Astrocyte (in vitro differentiated cells and primary cell): Measurements from ENCODE around the gene CAV1. TPM values are rescaled to one million over a fixed set of nuclear protein-coding genes. Genes with fewer than 3 reads are reported as not detected.

ENCODE experiments used
- DNase-seq: peaks from one replicate; pipeline ENCODE4 v3.0.0-alpha.2; 2010; ENCODE audit warnings: low read depth
- FAIRE-seq: peaks from 2 replicates; lab custom pipeline; 2011; peaks lifted over from hg19 to GRCh38; lab: Jason Lieb, UNC
- H2AFZ ChIP-seq: 2 replicates; pipeline ENCODE4 v1.6.0; 2012; ENCODE audit warnings: low read depth, low read length, inconsistent platforms
- H3K27ac ChIP-seq: 2 replicates; pipeline ENCODE4 v1.5.1; 2011; ENCODE audit warnings: low read depth, low read length, inconsistent platforms
- H3K27me3 ChIP-seq: 2 replicates; pipeline ENCODE4 v1.6.0; 2011; ENCODE audit warnings: low read length, inconsistent platforms; ENCODE audit not compliant: insufficient read depth
- H3K36me3 ChIP-seq: 2 replicates; pipeline ENCODE4 v1.5.1; 2011; ENCODE audit warnings: low read length, inconsistent platforms; ENCODE audit not compliant: insufficient read depth
- H3K4me1 ChIP-seq: 2 replicates; pipeline ENCODE4 v1.5.1; 2011; ENCODE audit warnings: low read length, inconsistent platforms; ENCODE audit not compliant: insufficient read depth
- H3K4me2 ChIP-seq: 2 replicates; pipeline ENCODE4 v1.6.0; 2012; ENCODE audit warnings: low read length, inconsistent platforms
- H3K4me3 ChIP-seq: 2 replicates; pipeline ENCODE4 v1.5.1; 2011; ENCODE audit warnings: low read depth, mild to moderate bottlenecking, low read length, inconsistent platforms; ENCODE audit not compliant: insufficient read depth
- H3K79me2 ChIP-seq: 2 replicates; pipeline ENCODE4 v1.6.0; 2012; ENCODE audit warnings: mild to moderate bottlenecking, low read length, inconsistent platforms; ENCODE audit not compliant: insufficient read depth
- H3K9ac ChIP-seq: 2 replicates; pipeline ENCODE4 v1.6.0; 2012; ENCODE audit warnings: mild to moderate bottlenecking, low read length, inconsistent platforms
- H3K9me3 ChIP-seq: 2 replicates; pipeline ENCODE4 v1.5.1; 2012; ENCODE audit warnings: low read depth, mild to moderate bottlenecking, low read length, inconsistent platforms; ENCODE audit not compliant: insufficient read depth
- H4K20me1 ChIP-seq: 2 replicates; pipeline ENCODE4 v1.6.0; 2012; ENCODE audit warnings: low read length, inconsistent platforms; ENCODE audit not compliant: insufficient read depth
- H3K27ac Mint-ChIP-seq: one replicate; pipeline ENCODE4 v1.8.0; 2021; ENCODE audit warnings: mild to moderate bottlenecking, mixed read lengths; ENCODE audit not compliant: unreplicated experiment
- H3K27me3 Mint-ChIP-seq: one replicate; pipeline ENCODE4 v1.8.0; 2021; ENCODE audit warnings: low read depth, mixed read lengths; ENCODE audit not compliant: unreplicated experiment
- H3K36me3 Mint-ChIP-seq: one replicate; pipeline ENCODE4 v1.8.0; 2021; ENCODE audit warnings: low read depth, mixed read lengths; ENCODE audit not compliant: unreplicated experiment
- H3K4me1 Mint-ChIP-seq: one replicate; pipeline ENCODE4 v1.8.0; 2021; ENCODE audit warnings: low read depth, mixed read lengths; ENCODE audit not compliant: unreplicated experiment
- H3K4me3 Mint-ChIP-seq: one replicate; pipeline ENCODE4 v1.8.0; 2021; ENCODE audit warnings: mild to moderate bottlenecking, moderate library complexity, mixed read lengths; ENCODE audit not compliant: unreplicated experiment
- H3K9me3 Mint-ChIP-seq: one replicate; pipeline ENCODE4 v1.8.0; 2021; ENCODE audit warnings: mild to moderate bottlenecking, mixed read lengths; ENCODE audit not compliant: unreplicated experiment
- CTCF ChIP-seq: IDR thresholded peaks from 2 replicates; pipeline ENCODE4 v1.5.1; 2011; ENCODE audit warnings: low read depth, mild to moderate bottlenecking, inconsistent platforms, low read length, moderate library complexity; ENCODE audit not compliant: insufficient read depth
- EZH2 ChIP-seq: IDR thresholded peaks from 2 replicates; pipeline ENCODE4 v1.6.1; 2012; ENCODE audit warnings: mild to moderate bottlenecking, low read length, inconsistent platforms; ENCODE audit not compliant: insufficient read depth
- total RNA-seq: library from RNA; stranded (reverse); gene quantifications from 2 replicates; pipeline ENCODE4 v1.2.1, GENCODE V29; 2021

The CAV1 gene
- total RNA-seq, 1 donor from 2014 or later: 472 TPM

GRCh38 chr7:116554436-116554835 lies 29.6 kb downstream of the CAV1 start:
- Histone ChIP-seq H3K4me3 (no peak overlapping the region), H3K9me3 (no peaks in the 10 kb centered on the region), H3K27ac (no peak overlapping the region), H3K9ac (no peak overlapping the region), H4K20me1 (peaks cover 43% of the 10 kb centered on the region), H3K79me2 (peaks cover 83% of the 10 kb centered on the region), H3K4me2 (no peak overlapping the region), H3K4me1 (peaks cover 3% of the 10 kb centered on the region), H2AFZ (no peak overlapping the region), H3K36me3 (peaks cover 55% of the 10 kb centered on the region), H3K27me3 (no peaks in the 10 kb centered on the region)
- H3K4me1 Mint-ChIP-seq: peaks cover 19% of the 10 kb centered on the region
- peaks cover 16% of the 10 kb centered on the region for H3K36me3 Mint-ChIP-seq
- TF ChIP-seq EZH2 (no peak), CTCF (no peak)
- no peaks in the 10 kb centered on the region for H3K9me3 Mint-ChIP-seq
- H3K27me3 Mint-ChIP-seq: no peaks in the 10 kb centered on the region
- no peak overlapping the region for H3K4me3 Mint-ChIP-seq
- FAIRE-seq (no peak), DNase-seq (no peak)
- H3K27ac Mint-ChIP-seq: peak overlapping the region; percentile 65

GRCh38 chr7:116554911-116555310 lies 30.1 kb downstream of the CAV1 start:
- H3K4me3 ChIP-seq: no peak overlapping the region
- Mint-ChIP-seq H3K27ac (peak overlapping the region; percentile 65), H3K4me3 (no peak overlapping the region), H3K4me1 (peaks cover 21% of the 10 kb centered on the region), H3K9me3 (no peaks in the 10 kb centered on the region), H3K27me3 (no peaks in the 10 kb centered on the region), H3K36me3 (peaks cover 19% of the 10 kb centered on the region)
- TF ChIP-seq CTCF (no peak), EZH2 (no peak)
- H3K9ac ChIP-seq: no peak overlapping the region
- no peak for DNase-seq
- no peaks in the 10 kb centered on the region for H3K9me3 ChIP-seq
- peaks cover 39% of the 10 kb centered on the region for H4K20me1 ChIP-seq
- H3K79me2 ChIP-seq: peaks cover 78% of the 10 kb centered on the region
- H3K36me3 ChIP-seq: peaks cover 57% of the 10 kb centered on the region
- no peak for FAIRE-seq
- no peak overlapping the region for H3K4me2 ChIP-seq
- no peak overlapping the region for H2AFZ ChIP-seq
- H3K4me1 ChIP-seq: peaks cover 6% of the 10 kb centered on the region
- H3K27ac ChIP-seq: no peak overlapping the region
- H3K27me3 ChIP-seq: no peaks in the 10 kb centered on the region

GRCh38 chr7:116557066-116557585 lies 32.3 kb downstream of the CAV1 start:
- Mint-ChIP-seq H3K27me3 (no peaks in the 10 kb centered on the region), H3K36me3 (peaks cover 25% of the 10 kb centered on the region), H3K4me1 (peaks cover 28% of the 10 kb centered on the region), H3K9me3 (no peaks in the 10 kb centered on the region), H3K27ac (no peak overlapping the region), H3K4me3 (no peak overlapping the region)
- Histone ChIP-seq H3K4me1 (peaks cover 11% of the 10 kb centered on the region), H3K36me3 (peaks cover 50% of the 10 kb centered on the region), H2AFZ (no peak overlapping the region), H3K9ac (no peak overlapping the region), H3K4me2 (no peak overlapping the region), H3K27ac (no peak overlapping the region), H3K79me2 (peaks cover 56% of the 10 kb centered on the region), H3K27me3 (no peaks in the 10 kb centered on the region), H3K9me3 (no peaks in the 10 kb centered on the region), H4K20me1 (peaks cover 38% of the 10 kb centered on the region), H3K4me3 (no peak overlapping the region)
- peak; percentile 26 for FAIRE-seq
- TF ChIP-seq EZH2: no peak
- no peak for TF ChIP-seq CTCF
- DNase-seq: no peak
